Kidney (tissue), 14 donors: ENCODE results near the gene GPR27. TPM values are rescaled to one million over a fixed set of nuclear protein-coding genes. Genes with fewer than 3 reads are reported as not detected.

Experiments used
- DNase-seq, 5 donors: peaks; one replicate each; pipeline ENCODE4 v3.0.0-alpha.2; 2013 to 2020
- FAIRE-seq: peaks from 2 replicates; lab custom pipeline; 2012; peaks lifted over from hg19 to GRCh38; lab: Jason Lieb, UNC
- H3K27ac ChIP-seq, 2 donors: one replicate each; pipeline ENCODE4 v1.7.0; 2013; ENCODE audit warnings: low read depth in 2 of 2, low read length in 2 of 2, inconsistent platforms in 1 of 2
- H3K27me3 ChIP-seq: one replicate; pipeline ENCODE4 v1.7.1; 2013; ENCODE audit warnings: low read length, inconsistent platforms; ENCODE audit not compliant: control insufficient read depth, insufficient read depth
- H3K36me3 ChIP-seq, 3 donors: one replicate each; pipeline versions ENCODE4 v1.7.0 to v1.7.1; 2013; ENCODE audit warnings: low read length in 3 of 3, control low read depth in 1 of 3, inconsistent platforms in 1 of 3; ENCODE audit not compliant: insufficient read depth in 3 of 3, control insufficient read depth in 2 of 3
- H3K4me1 ChIP-seq, 3 donors: one replicate each; pipeline versions ENCODE4 v1.7.0 to v1.7.1; 2013; ENCODE audit warnings: low read length in 3 of 3, inconsistent platforms in 1 of 3, low read depth in 1 of 3; ENCODE audit not compliant: control insufficient read depth in 2 of 3, insufficient read depth in 2 of 3
- H3K4me3 ChIP-seq, 3 donors: one replicate each; pipeline versions ENCODE4 v1.7.0 to v1.8.1; 2013; ENCODE audit warnings: low read length in 3 of 3, control low read depth in 1 of 3, inconsistent platforms in 1 of 3
- H3K9ac ChIP-seq, 3 donors: one replicate each; pipeline versions ENCODE4 v1.7.0 to v1.7.1; 2013; ENCODE audit warnings: low read length in 3 of 3, control low read depth in 1 of 3, inconsistent platforms in 1 of 3
- H3K9me3 ChIP-seq, 3 donors: one replicate each; pipeline versions ENCODE4 v1.7.0 to v1.7.1; 2013; ENCODE audit warnings: low read length in 3 of 3, control low read depth in 1 of 3, inconsistent platforms in 1 of 3; ENCODE audit not compliant: control insufficient read depth in 2 of 3, insufficient read depth in 1 of 3
- CTCF ChIP-seq: IDR thresholded peaks from 3 replicates; pipeline ENCODE4 v1.5.1; 2012; ENCODE audit warnings: mild to moderate bottlenecking, moderate library complexity, borderline replicate concordance; ENCODE audit not compliant: insufficient read depth; ENCODE audit errors: extremely low read depth
- intact Hi-C: fragments of 100-400 bp; cut with DNase I; formaldehyde crosslinking; loops from one replicate; pipeline ENCODE4 v1.11.1; 2022
- polyA plus RNA-seq: library from polyadenylated mRNA; stranded (reverse); fragments of 350-450 nt; fragmentation: Illumina TruSeq; extraction: RNeasy Lipid Tissue Mini Kit (QIAGEN cat#74804); gene quantifications from one replicate; pipeline ENCODE4 v1.2.3, GENCODE V29; 2014; ENCODE audit warnings: low read depth, low replicate concordance; ENCODE audit not compliant: insufficient read depth
- total RNA-seq: library from RNA; stranded (reverse); fragmentation: NEBNext Ultra II Directional; extraction: Animal tissue kit (Norgen Biotek cat#: 25700); gene quantifications from one replicate; pipeline ENCODE4 v1.2.1, GENCODE V29; 2021
- donor health status: control.
- donor health status: control.
- donor health status: control.
- donor health status: control.
- donor health status: control.
- donor health status: DM: yes; HTN: yes; CAD: no.
- donor health status: Normal renal cell carcinoma (clear cell type).

The GPR27 gene
- total and polyA plus RNA-seq, 2 donors from 2014 or later: 5.5 to 17.9 TPM

GRCh38 chr3:71779674-71780377 lies 26.2 kb downstream of the GPR27 start:
- TF ChIP-seq CTCF: no peak
- FAIRE-seq (no peak), DNase-seq (no peak)
- intact Hi-C loops: no loop called here
- no peak overlapping the region for H3K4me3 ChIP-seq
- H3K4me1 ChIP-seq: peaks cover 0 to 4% (median 0%) of the 10 kb centered on the region in 3 donors
- H3K27ac ChIP-seq: no peak overlapping the region
- H3K27me3 ChIP-seq: peaks cover 25% of the 10 kb centered on the region
- H3K36me3 ChIP-seq: no peaks in the 10 kb centered on the region
- H3K9ac ChIP-seq: no peak overlapping the region
- H3K9me3 ChIP-seq: no peaks in the 10 kb centered on the region

- Histone ChIP-seq H3K9ac (no peak overlapping the region), H3K27me3 (peaks cover 25% of the 10 kb centered on the region), H3K36me3 (no peaks in the 10 kb centered on the region), H3K27ac (no peak overlapping the region), H3K9me3 (no peaks in the 10 kb centered on the region), H3K4me1 (peaks cover 0 to 4% (median 0%) of the 10 kb centered on the region in 3 donors), H3K4me3 (no peak overlapping the region)
- intact Hi-C loops: no loop called here
- TF ChIP-seq CTCF: no peak
- DNase-seq (no peak), FAIRE-seq (no peak)
These were observed 26.8 kb downstream of the GPR27 start for GRCh38 chr3:71780430-71780829.

- peak in 2 of 5 donors; percentile 44 to 70 for DNase-seq
- H3K9ac ChIP-seq: no peak overlapping the region
- peaks cover 0 to 4% (median 0%) of the 10 kb centered on the region in 3 donors for H3K4me1 ChIP-seq
- TF ChIP-seq CTCF: no peak
- no peak overlapping the region for H3K4me3 ChIP-seq
- H3K27ac ChIP-seq: no peak overlapping the region
- no peaks in the 10 kb centered on the region for H3K36me3 ChIP-seq
- H3K27me3 ChIP-seq: peaks cover 38% of the 10 kb centered on the region
- intact Hi-C loops: no loop called here
- no peaks in the 10 kb centered on the region for H3K9me3 ChIP-seq
- FAIRE-seq: no peak
These were observed 29.5 kb downstream of the GPR27 start for GRCh38 chr3:71783152-71783551.
